Nephron (organoid): ENCODE results near the gene MYO1B.

ENCODE experiments used
- H3K27ac Mint-ChIP-seq, 3 experiments: 2 replicates each; pipeline ENCODE4 v1.8.0; 2020; ENCODE audit warnings: mixed read lengths in 3 of 3, mild to moderate bottlenecking in 2 of 3, moderate library complexity in 1 of 3
- H3K27me3 Mint-ChIP-seq: 2 replicates; pipeline ENCODE4 v1.8.0; 2021; ENCODE audit warnings: low read depth, mild to moderate bottlenecking, moderate library complexity, mixed read lengths
- H3K36me3 Mint-ChIP-seq: 2 replicates; pipeline ENCODE4 v1.8.0; 2020; ENCODE audit warnings: low read depth, mixed read lengths
- H3K4me1 Mint-ChIP-seq: 2 replicates; pipeline ENCODE4 v1.8.0; 2020; ENCODE audit warnings: mixed read lengths
- H3K4me3 Mint-ChIP-seq, 3 experiments: 2 replicates each; pipeline ENCODE4 v1.8.0; 2020; ENCODE audit warnings: mild to moderate bottlenecking in 3 of 3, mixed read lengths in 3 of 3, moderate library complexity in 2 of 3
- H3K9me3 Mint-ChIP-seq: 2 replicates; pipeline ENCODE4 v1.8.0; 2020; ENCODE audit warnings: mixed read lengths
- CTCF ChIP-seq, 3 experiments: fragments of 200-600 bp; sonication (generic); IDR thresholded peaks; one replicate each; pipeline ENCODE4 v1.5.0; 2021; ENCODE audit warnings: antibody characterized with exemption in 3 of 3; ENCODE audit not compliant: unreplicated experiment in 3 of 3

MYO1B gene

DNA sequence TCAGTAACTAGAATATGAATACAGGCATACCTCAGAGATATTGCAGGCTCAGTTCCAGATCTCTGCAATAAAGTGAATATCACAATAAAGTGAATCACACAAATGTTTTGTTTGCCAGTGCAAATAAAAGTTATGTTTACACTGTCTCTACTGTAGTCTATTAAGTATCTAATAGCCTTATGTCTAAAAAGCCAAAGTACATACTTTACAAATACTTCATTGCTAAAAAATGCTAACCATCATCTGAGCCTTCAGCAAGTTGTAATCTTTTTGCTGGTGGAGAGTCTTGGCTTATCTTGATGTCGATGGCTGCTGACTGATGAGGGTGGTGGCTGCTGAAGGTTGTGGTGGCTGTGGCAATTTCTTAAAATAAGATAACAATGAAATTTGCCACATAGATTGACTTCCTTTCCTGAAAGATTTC lies 159.4 kb downstream of the MYO1B start:
- no peak overlapping the region for H3K4me3 Mint-ChIP-seq
- no peak for TF ChIP-seq CTCF (IDR thresholded peaks at IDR 0.05; ENCODE audit: unreplicated experiment in 3 of 3)
- H3K9me3 Mint-ChIP-seq, result no peaks in the 10 kb centered on the region
- no peaks in the 10 kb centered on the region for H3K27me3 Mint-ChIP-seq
- peaks cover 15% of the 10 kb centered on the region for H3K4me1 Mint-ChIP-seq
- H3K27ac Mint-ChIP-seq, result no peak overlapping the region
- H3K36me3 Mint-ChIP-seq, result peaks cover 58% of the 10 kb centered on the region

- TF ChIP-seq CTCF (IDR thresholded peaks at IDR 0.05; ENCODE audit: unreplicated experiment in 3 of 3), result no peak
- H3K36me3 Mint-ChIP-seq, result peaks cover 58% of the 10 kb centered on the region
- H3K27me3 Mint-ChIP-seq, result no peaks in the 10 kb centered on the region
- H3K4me3 Mint-ChIP-seq, result no peak overlapping the region
- H3K9me3 Mint-ChIP-seq, result no peaks in the 10 kb centered on the region
- no peak overlapping the region for H3K27ac Mint-ChIP-seq
- peaks cover 15% of the 10 kb centered on the region for H3K4me1 Mint-ChIP-seq
These were observed 160.3 kb downstream of the MYO1B start for GRCh38 chr2:191405546-191405945.

- Mint-ChIP-seq H3K36me3 (peaks cover 69% of the 10 kb centered on the region), H3K4me3 (no peak overlapping the region), H3K9me3 (no peaks in the 10 kb centered on the region), H3K4me1 (no peaks in the 10 kb centered on the region), H3K27me3 (no peaks in the 10 kb centered on the region), H3K27ac (no peak overlapping the region)
- no peak for TF ChIP-seq CTCF (IDR thresholded peaks at IDR 0.05; ENCODE audit: unreplicated experiment in 3 of 3)
These were observed 165.6 kb downstream of the MYO1B start for GRCh38 chr2:191410646-191411436.

GRCh38 chr2:191411472-191411871 lies 166.3 kb downstream of the MYO1B start:
- Mint-ChIP-seq H3K4me3 (no peak overlapping the region), H3K4me1 (no peaks in the 10 kb centered on the region), H3K27ac (no peak overlapping the region), H3K9me3 (no peaks in the 10 kb centered on the region), H3K27me3 (no peaks in the 10 kb centered on the region), H3K36me3 (peaks cover 71% of the 10 kb centered on the region)
- TF ChIP-seq CTCF (IDR thresholded peaks at IDR 0.05; ENCODE audit: unreplicated experiment in 3 of 3), result no peak

GRCh38 chr2:191412353-191412752 lies 167.1 kb downstream of the MYO1B start:
- Mint-ChIP-seq H3K4me3 (no peak overlapping the region), H3K27me3 (no peaks in the 10 kb centered on the region), H3K9me3 (no peaks in the 10 kb centered on the region), H3K36me3 (peaks cover 73% of the 10 kb centered on the region), H3K27ac (no peak overlapping the region), H3K4me1 (no peaks in the 10 kb centered on the region)
- TF ChIP-seq CTCF (IDR thresholded peaks at IDR 0.05; ENCODE audit: unreplicated experiment in 3 of 3), result no peak

DNA sequence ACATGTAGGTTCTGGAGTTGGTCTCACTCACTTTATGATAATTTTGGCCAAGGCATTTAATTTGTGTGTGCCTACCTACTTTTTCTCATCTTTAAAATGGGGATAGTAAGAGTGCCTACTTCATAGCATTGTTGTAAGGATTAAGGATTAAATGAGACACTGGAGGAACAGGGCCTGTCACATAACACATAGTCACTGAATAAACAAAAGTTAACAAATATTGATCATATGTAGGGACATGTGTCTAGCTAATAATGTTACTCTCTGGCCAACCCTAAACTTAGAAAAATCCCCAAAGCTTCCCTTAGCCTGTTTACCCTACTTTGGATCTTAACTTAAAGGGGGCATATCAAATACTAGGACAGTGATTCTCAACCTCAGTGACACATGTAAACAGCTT lies 169.9 kb downstream of the MYO1B start:
- H3K36me3 Mint-ChIP-seq, result peaks cover 70% of the 10 kb centered on the region
- H3K27ac Mint-ChIP-seq, result no peak overlapping the region
- H3K4me1 Mint-ChIP-seq, result no peaks in the 10 kb centered on the region
- H3K4me3 Mint-ChIP-seq, result no peak overlapping the region
- H3K27me3 Mint-ChIP-seq, result no peaks in the 10 kb centered on the region
- H3K9me3 Mint-ChIP-seq, result no peaks in the 10 kb centered on the region
- no peak for TF ChIP-seq CTCF (IDR thresholded peaks at IDR 0.05; ENCODE audit: unreplicated experiment in 3 of 3)
